ENCODE data around the gene SNX6.
"Not testable (repeated sequence)": the region's sequence is repeated elsewhere in the genome, so short reads cannot be mapped to it uniquely, and the experiment has no call there.

Gene SNX6

DNA sequence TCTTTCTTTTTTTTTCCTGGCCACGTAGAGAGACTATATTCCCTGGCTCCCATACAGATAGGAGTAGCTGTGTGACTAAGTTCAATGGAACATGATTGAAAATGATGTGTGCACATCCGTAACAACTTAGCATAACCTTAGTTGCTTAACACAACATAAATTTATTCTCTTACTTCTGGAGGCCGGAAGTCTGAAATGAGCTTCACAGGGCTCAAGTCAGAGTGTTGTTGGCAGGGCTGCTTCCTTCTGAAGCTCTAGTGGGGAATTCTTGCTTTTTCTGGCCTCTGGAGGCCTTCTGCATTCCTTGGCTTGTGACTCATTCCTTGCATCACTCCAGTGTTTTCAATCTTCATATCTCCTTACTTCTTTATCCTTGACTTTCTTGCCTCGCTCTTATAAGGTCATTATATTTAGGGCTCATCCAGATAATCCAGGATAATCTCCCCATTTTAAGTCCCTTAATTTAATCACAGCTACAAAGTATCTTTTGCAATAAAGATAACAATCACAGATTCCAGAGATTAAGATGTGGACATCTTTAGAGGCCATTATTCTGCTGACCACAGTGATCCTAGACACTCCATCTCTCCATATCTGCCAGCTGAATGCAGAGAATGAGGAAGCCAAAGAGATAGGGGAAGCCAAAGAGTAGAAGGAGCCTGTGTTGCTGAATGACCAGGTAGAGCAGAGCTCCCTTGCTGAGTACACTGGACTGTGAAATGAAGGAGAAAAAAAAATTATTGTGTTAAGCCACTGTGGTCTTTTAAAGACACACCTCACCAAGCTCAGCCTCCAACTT is 21.0 kb upstream of the SNX6 start:
- Histone ChIP-seq H3K9ac (ENCODE audit: low read length) (no peak overlapping the region), H3K4me3 (ENCODE audit: low read depth, low read length, poor library complexity, severe bottlenecking) (no peak overlapping the region), H3F3A (ENCODE audit: insufficient read depth, low read length) (no peaks in the 10 kb centered on the region), H3K79me2 (ENCODE audit: insufficient read depth, low read length) (no peaks in the 10 kb centered on the region), H3K27me3 (ENCODE audit: insufficient read depth, low read length) (no peaks in the 10 kb centered on the region), H3K4me1 (ENCODE audit: insufficient read depth, low read length, severe bottlenecking) (no peaks in the 10 kb centered on the region), H4K20me1 (ENCODE audit: insufficient read depth, low read length) (no peaks in the 10 kb centered on the region), H3K27ac (ENCODE audit: low read depth, low read length, poor library complexity, severe bottlenecking) (no peak overlapping the region), H3K36me3 (ENCODE audit: insufficient read depth, low read length) (no peaks in the 10 kb centered on the region), H3K4me2 (ENCODE audit: low read length) (no peak overlapping the region), H3K9me2 (ENCODE audit: low read depth, low read length) (no peaks in the 10 kb centered on the region), H2AFZ (ENCODE audit: low read length) (no peak overlapping the region), H3K9me3 (ENCODE audit: low read length) (no peaks in the 10 kb centered on the region)
- TF ChIP-seq, protein P1, sequence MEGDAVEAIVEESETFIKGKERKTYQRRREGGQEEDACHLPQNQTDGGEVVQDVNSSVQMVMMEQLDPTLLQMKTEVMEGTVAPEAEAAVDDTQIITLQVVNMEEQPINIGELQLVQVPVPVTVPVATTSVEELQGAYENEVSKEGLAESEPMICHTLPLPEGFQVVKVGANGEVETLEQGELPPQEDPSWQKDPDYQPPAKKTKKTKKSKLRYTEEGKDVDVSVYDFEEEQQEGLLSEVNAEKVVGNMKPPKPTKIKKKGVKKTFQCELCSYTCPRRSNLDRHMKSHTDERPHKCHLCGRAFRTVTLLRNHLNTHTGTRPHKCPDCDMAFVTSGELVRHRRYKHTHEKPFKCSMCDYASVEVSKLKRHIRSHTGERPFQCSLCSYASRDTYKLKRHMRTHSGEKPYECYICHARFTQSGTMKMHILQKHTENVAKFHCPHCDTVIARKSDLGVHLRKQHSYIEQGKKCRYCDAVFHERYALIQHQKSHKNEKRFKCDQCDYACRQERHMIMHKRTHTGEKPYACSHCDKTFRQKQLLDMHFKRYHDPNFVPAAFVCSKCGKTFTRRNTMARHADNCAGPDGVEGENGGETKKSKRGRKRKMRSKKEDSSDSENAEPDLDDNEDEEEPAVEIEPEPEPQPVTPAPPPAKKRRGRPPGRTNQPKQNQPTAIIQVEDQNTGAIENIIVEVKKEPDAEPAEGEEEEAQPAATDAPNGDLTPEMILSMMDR (IDR thresholded peaks at IDR 0.05; ENCODE audit: low read length) = no peak
- TF ChIP-seq EZH2 (IDR thresholded peaks at IDR 0.05; ENCODE audit: borderline replicate concordance, low read length) = no peak

DNA sequence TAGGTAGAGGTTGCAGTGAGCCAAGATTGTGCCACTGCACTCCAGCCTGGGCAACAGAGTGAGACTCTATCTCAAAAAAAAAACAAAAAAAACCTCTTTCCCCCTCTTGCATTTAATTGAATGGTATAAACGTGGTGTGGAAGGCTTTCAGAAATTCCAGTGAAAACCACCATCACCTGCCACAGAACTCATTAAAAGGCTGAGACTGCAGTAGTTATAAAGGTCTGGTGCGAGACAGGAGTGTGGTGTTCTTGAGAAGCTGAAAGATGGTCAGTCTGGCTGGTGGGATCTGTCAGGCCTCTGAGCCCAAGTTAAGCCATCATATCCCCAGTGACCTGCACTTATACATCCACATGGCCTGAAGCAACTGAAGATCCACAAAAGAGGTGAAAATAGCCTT is 20.1 kb upstream of the SNX6 start:
- not testable (repeated sequence) for H3K4me3 ChIP-seq (ENCODE audit: low read depth, low read length, poor library complexity, severe bottlenecking); H3K27ac ChIP-seq (ENCODE audit: low read depth, low read length, poor library complexity, severe bottlenecking); H3K9ac ChIP-seq (ENCODE audit: low read length); H2AFZ ChIP-seq (ENCODE audit: low read length); H3K9me2 ChIP-seq (ENCODE audit: low read depth, low read length); H3K36me3 ChIP-seq (ENCODE audit: insufficient read depth, low read length); H3K9me3 ChIP-seq (ENCODE audit: low read length); H3K79me2 ChIP-seq (ENCODE audit: insufficient read depth, low read length); H3K4me2 ChIP-seq (ENCODE audit: low read length); H4K20me1 ChIP-seq (ENCODE audit: insufficient read depth, low read length); H3K4me1 ChIP-seq (ENCODE audit: insufficient read depth, low read length, severe bottlenecking); H3K27me3 ChIP-seq (ENCODE audit: insufficient read depth, low read length); H3F3A ChIP-seq (ENCODE audit: insufficient read depth, low read length)

DNA sequence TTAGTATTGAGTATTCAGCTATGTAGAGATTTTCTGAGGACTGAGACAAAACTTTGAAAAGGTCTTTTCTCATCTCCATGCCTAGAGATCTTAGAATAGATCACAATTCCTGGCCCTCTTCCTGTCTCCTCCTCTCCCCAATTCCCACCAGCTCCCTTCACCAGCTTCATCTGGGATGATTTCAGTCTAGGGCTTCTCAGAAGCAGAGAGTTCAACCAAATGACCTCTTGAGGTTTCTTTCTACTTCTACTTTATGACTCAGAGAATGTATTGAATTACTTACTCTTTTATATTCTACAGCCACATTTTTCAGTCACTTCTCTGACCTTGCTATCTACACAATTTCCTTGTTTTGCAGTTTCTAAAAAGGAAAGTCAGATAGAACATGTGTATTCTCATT is 19.4 kb upstream of the SNX6 start:
- Histone ChIP-seq H2AFZ (ENCODE audit: low read length) (no peak overlapping the region), H3F3A (ENCODE audit: insufficient read depth, low read length) (no peaks in the 10 kb centered on the region), H3K36me3 (ENCODE audit: insufficient read depth, low read length) (no peaks in the 10 kb centered on the region), H3K9me3 (ENCODE audit: low read length) (no peaks in the 10 kb centered on the region), H3K9ac (ENCODE audit: low read length) (no peak overlapping the region), H3K4me1 (ENCODE audit: insufficient read depth, low read length, severe bottlenecking) (no peaks in the 10 kb centered on the region), H3K4me3 (ENCODE audit: low read depth, low read length, poor library complexity, severe bottlenecking) (no peak overlapping the region), H3K27me3 (ENCODE audit: insufficient read depth, low read length) (no peaks in the 10 kb centered on the region), H3K4me2 (ENCODE audit: low read length) (no peak overlapping the region), H3K9me2 (ENCODE audit: low read depth, low read length) (no peaks in the 10 kb centered on the region), H3K27ac (ENCODE audit: low read depth, low read length, poor library complexity, severe bottlenecking) (no peak overlapping the region), H4K20me1 (ENCODE audit: insufficient read depth, low read length) (no peaks in the 10 kb centered on the region), H3K79me2 (ENCODE audit: insufficient read depth, low read length) (no peaks in the 10 kb centered on the region)
- no peak for TF ChIP-seq EZH2 (IDR thresholded peaks at IDR 0.05; ENCODE audit: borderline replicate concordance, low read length)
- TF ChIP-seq, protein P1 (IDR thresholded peaks at IDR 0.05; ENCODE audit: low read length) = no peak

Data from OCI-LY1 (cell line).